ENCODE measurements around the gene MAGEA2B.

- no peak for TF ChIP-seq POLR2A (IDR thresholded peaks at IDR 0.05; ENCODE audit: low read depth, low read length)
- no peak for TF ChIP-seq POLR2AphosphoS5 (IDR thresholded peaks at IDR 0.05; ENCODE audit: low read depth, low read length)
Measured at GRCh38 chrX:152725409-152725808, 11.0 kb downstream of the MAGEA2B start.
